ENCODE results near the gene ARAP2. TPM values are rescaled to one million over a fixed set of nuclear protein-coding genes. Genes with fewer than 3 reads are reported as not detected.

ARAP2 gene
- total RNA-seq, 2 experiments from 2014 or later: 6.9 to 8.6 TPM

GRCh38 chr4:36081185-36081584, 163.1 kb downstream of the ARAP2 start:
- BruUV-seq (replicated peaks): no TSS peak
- Histone ChIP-seq H2AFZ (ENCODE audit: low read length) (no peak overlapping the region), H3K9me3 (ENCODE audit: low read length) (no peaks in the 10 kb centered on the region), H3K9me2 (ENCODE audit: insufficient read depth, low read length) (no peaks in the 10 kb centered on the region), H4K20me1 (ENCODE audit: insufficient read depth, low read length) (no peaks in the 10 kb centered on the region), H3K4me3 (ENCODE audit: low read depth, low read length, poor library complexity, severe bottlenecking) (no peak overlapping the region), H3K36me3 (ENCODE audit: insufficient read depth, low read length) (no peaks in the 10 kb centered on the region), H3K4me2 (ENCODE audit: low read length) (no peak overlapping the region), H3K27ac (ENCODE audit: low read depth, low read length, poor library complexity, severe bottlenecking) (no peak overlapping the region), H3K4me1 (ENCODE audit: insufficient read depth, low read length, poor library complexity, severe bottlenecking) (no peaks in the 10 kb centered on the region), H3K79me2 (ENCODE audit: insufficient read depth, low read depth, low read length) (no peaks in the 10 kb centered on the region)
- intact Hi-C loops (cut with micrococcal nuclease; ENCODE audit: unreplicated experiment): no loop called here
- no peak for DNase-seq (ENCODE audit: low spot score)
- CTCF ChIA-PET (ENCODE audit: unreplicated experiment): no interaction called here
- POLR2A ChIA-PET: interaction anchor here (0.6 to 0.7 kb wide), 2 partner anchors 50 to 908 kb away, joined by 3 to 6 read pairs; no protein-coding TSS in a partner anchor
- no peak for TF ChIP-seq CTCF (conservative IDR thresholded peaks at IDR 0.05; ENCODE audit: low read length)
- TF ChIP-seq EZH2phosphoT487 (IDR thresholded peaks at IDR 0.05; ENCODE audit: borderline replicate concordance, low read depth, low read length): no peak

GRCh38 chr4:36079666-36080065, 164.6 kb downstream of the ARAP2 start:
- no peak for TF ChIP-seq CTCF (conservative IDR thresholded peaks at IDR 0.05; ENCODE audit: low read length)
- no peak for TF ChIP-seq EZH2phosphoT487 (IDR thresholded peaks at IDR 0.05; ENCODE audit: borderline replicate concordance, low read depth, low read length)
- DNase-seq (ENCODE audit: low spot score): no peak
- ChIA-PET CTCF (ENCODE audit: unreplicated experiment) (no interaction called here), POLR2A (interaction anchor here (0.8 kb wide), 1 partner anchor 20 kb away, joined by 3 read pairs; no protein-coding TSS in a partner anchor)
- no peaks in the 10 kb centered on the region for H3K36me3 ChIP-seq (ENCODE audit: insufficient read depth, low read length)
- no peaks in the 10 kb centered on the region for H3K9me3 ChIP-seq (ENCODE audit: low read length)
- intact Hi-C loops (cut with micrococcal nuclease; ENCODE audit: unreplicated experiment): no loop called here
- no peaks in the 10 kb centered on the region for H4K20me1 ChIP-seq (ENCODE audit: insufficient read depth, low read length)
- no peak overlapping the region for H3K4me3 ChIP-seq (ENCODE audit: low read depth, low read length, poor library complexity, severe bottlenecking)
- H3K4me1 ChIP-seq (ENCODE audit: insufficient read depth, low read length, poor library complexity, severe bottlenecking): no peaks in the 10 kb centered on the region
- no peak overlapping the region for H2AFZ ChIP-seq (ENCODE audit: low read length)
- no peak overlapping the region for H3K27ac ChIP-seq (ENCODE audit: low read depth, low read length, poor library complexity, severe bottlenecking)
- H3K9me2 ChIP-seq (ENCODE audit: insufficient read depth, low read length): no peaks in the 10 kb centered on the region
- H3K79me2 ChIP-seq (ENCODE audit: insufficient read depth, low read depth, low read length): no peaks in the 10 kb centered on the region
- H3K4me2 ChIP-seq (ENCODE audit: low read length): no peak overlapping the region
- BruUV-seq (replicated peaks): no TSS peak

- H3K4me3 ChIP-seq (ENCODE audit: low read depth, low read length, poor library complexity, severe bottlenecking): no peak overlapping the region
- POLR2A ChIA-PET: interaction anchor here (0.8 kb wide), 1 partner anchor 35 kb away, joined by 3 read pairs; no protein-coding TSS in a partner anchor
- no peaks in the 10 kb centered on the region for H3K4me1 ChIP-seq (ENCODE audit: insufficient read depth, low read length, poor library complexity, severe bottlenecking)
- BruUV-seq (replicated peaks): no TSS peak
- no peaks in the 10 kb centered on the region for H3K36me3 ChIP-seq (ENCODE audit: insufficient read depth, low read length)
- H3K9me2 ChIP-seq (ENCODE audit: insufficient read depth, low read length): no peaks in the 10 kb centered on the region
- no peaks in the 10 kb centered on the region for H4K20me1 ChIP-seq (ENCODE audit: insufficient read depth, low read length)
- CTCF ChIA-PET (ENCODE audit: unreplicated experiment): no interaction called here
- no peak overlapping the region for H3K27ac ChIP-seq (ENCODE audit: low read depth, low read length, poor library complexity, severe bottlenecking)
- no peak overlapping the region for H2AFZ ChIP-seq (ENCODE audit: low read length)
- intact Hi-C loops (cut with micrococcal nuclease; ENCODE audit: unreplicated experiment): no loop called here
- H3K79me2 ChIP-seq (ENCODE audit: insufficient read depth, low read depth, low read length): no peaks in the 10 kb centered on the region
- TF ChIP-seq EZH2phosphoT487 (IDR thresholded peaks at IDR 0.05; ENCODE audit: borderline replicate concordance, low read depth, low read length) (no peak), CTCF (conservative IDR thresholded peaks at IDR 0.05; ENCODE audit: low read length) (no peak)
- H3K4me2 ChIP-seq (ENCODE audit: low read length): no peak overlapping the region
- no peak for DNase-seq (ENCODE audit: low spot score)
- H3K9me3 ChIP-seq (ENCODE audit: low read length): no peaks in the 10 kb centered on the region
Observed at GRCh38 chr4:36078319-36078718, 166.0 kb downstream of the ARAP2 start.
